GM18507 (cell line): ENCODE data around the gene TSEN54.
A peak's percentile ranks its signal among the peaks of the same experiment; 100 is the strongest.

Experiments used
- DNase-seq: peaks from one replicate; pipeline ENCODE4 v3.0.0; 2011; ENCODE audit warnings: low read depth; ENCODE audit not compliant: insufficient read length; ENCODE audit errors: extremely low spot score
- FAIRE-seq: peaks from 2 replicates; lab custom pipeline; 2011; peaks lifted over from hg19 to GRCh38; lab: Jason Lieb, UNC

TSEN54 gene

DNA sequence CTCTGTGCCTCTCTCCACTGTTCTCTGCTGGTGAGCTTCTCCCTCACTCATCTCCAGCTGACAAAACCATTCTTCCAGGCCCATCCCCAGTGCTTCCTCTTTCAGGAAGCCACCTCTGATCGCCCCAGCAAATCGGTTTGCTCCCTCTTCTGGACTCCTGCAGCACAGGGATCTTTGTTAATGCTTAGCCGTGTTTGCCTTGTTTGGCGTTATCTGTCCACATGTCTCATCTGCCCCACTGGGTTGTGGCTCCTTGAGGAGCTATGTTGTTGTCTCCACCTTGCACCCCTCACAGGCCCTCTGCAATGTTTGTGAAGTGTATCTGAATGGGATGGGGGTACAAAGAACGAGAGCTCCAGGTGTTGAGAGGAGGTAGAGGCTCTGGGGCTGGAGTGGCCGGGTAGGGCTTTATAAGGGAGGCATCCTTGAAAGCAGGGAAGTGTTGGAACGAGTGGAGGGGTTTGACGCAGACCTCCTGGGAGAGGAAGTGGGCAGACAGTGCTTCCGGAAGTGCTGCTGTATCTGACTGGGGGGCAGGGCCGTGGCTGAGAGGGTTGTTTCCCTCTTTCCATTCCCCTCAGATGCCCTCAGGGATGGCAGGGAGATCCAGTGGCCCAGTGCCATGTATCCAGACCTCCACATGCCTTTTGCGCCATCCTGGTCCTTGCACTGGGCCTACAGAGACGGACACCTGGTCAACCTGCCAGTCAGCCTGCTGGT, 28.8 kb upstream of the TSEN54 start:
- FAIRE-seq: peak; percentile 84
- peak; percentile 65 for DNase-seq

DNA sequence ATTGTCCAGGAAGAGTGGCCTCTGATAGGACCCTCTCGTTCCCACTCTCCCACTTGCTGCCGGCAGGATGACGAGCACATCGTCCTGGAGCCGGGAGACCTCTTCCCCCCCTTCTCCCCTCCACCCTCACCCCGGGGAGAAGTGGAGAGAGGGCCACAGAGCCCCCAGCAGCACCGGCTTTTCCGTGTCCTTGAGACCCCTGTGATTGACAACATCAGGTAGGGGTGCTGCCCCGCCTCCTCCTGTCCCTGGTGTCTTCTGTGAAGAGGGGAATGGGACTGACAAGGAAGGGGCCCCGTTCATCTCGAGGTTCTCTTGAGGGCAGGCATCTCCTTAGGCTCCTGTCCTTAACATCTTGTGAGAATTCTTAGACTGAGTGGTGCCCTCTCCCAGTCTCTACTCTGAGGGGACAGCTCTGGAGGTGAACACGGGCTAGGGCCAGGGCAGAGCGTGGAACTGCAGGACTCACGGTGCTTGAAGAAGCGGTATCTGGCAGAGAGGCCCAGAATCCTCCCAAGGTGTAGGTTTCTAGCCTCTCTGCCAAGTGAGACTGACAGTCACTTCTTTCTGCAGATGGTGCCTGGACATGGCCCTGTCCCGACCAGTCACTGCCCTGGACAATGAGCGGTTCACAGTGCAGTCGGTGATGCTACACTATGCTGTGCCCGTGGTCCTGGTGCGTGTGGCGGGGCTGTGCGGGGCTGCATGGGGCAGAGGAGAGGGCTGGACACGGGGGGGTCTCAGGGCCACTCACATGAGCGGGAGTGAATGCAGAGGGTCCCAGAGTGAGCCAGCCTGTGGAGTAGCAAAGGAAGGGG, 27.4 kb upstream of the TSEN54 start:
- DNase-seq (no peak), FAIRE-seq (no peak)

DNA sequence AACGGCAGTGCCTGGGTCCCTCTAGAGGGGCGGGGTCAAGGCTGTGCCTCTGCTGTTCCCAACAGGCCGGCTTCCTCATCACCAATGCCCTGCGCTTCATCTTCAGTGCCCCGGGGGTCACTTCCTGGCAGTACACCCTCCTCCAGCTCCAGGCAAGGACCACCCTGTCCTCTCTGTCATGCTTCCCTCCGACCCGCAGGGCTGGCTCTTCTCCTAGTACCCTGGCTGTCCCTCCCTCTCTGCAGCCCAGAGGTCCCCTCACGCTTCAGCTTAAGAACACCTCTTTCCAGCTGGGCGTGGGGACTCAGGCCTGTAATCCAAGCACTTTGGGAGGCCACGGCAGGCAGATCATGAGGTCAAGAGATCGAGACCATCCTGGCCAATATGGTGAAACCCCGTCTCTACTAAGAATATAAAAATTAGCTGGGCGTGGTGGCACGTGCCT, 26.8 kb upstream of the TSEN54 start:
- FAIRE-seq: no peak
- no peak for DNase-seq

DNA sequence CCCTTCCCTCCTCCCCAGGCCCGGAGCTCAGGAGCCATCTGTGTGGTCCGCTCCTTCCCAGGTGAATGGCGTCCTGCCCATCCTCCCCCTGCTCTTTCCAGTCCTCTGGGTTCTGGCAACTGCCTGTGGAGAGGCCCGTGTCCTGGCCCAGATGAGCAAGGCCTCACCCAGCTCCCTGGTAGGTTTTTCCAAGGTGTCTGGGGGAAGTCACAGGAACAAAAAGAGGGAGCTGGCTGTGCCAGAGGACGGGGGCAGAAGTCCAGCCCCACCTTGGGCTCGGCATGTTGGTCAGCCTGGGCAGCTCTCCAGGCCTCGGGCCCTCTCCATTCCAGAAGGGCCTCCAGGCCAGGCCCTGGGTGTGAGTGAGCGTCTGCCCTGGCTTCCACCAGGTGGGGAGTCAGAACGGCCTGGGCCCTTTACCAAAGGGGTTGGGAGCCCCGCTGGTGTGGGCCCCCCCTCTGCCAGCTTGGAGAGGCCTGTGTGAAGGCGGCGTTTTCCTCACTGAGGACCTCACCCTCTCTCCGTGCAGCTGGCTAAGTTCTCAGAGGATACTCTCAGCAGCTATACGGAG, 26.1 kb upstream of the TSEN54 start:
- DNase-seq (no peak), FAIRE-seq (no peak)

DNA sequence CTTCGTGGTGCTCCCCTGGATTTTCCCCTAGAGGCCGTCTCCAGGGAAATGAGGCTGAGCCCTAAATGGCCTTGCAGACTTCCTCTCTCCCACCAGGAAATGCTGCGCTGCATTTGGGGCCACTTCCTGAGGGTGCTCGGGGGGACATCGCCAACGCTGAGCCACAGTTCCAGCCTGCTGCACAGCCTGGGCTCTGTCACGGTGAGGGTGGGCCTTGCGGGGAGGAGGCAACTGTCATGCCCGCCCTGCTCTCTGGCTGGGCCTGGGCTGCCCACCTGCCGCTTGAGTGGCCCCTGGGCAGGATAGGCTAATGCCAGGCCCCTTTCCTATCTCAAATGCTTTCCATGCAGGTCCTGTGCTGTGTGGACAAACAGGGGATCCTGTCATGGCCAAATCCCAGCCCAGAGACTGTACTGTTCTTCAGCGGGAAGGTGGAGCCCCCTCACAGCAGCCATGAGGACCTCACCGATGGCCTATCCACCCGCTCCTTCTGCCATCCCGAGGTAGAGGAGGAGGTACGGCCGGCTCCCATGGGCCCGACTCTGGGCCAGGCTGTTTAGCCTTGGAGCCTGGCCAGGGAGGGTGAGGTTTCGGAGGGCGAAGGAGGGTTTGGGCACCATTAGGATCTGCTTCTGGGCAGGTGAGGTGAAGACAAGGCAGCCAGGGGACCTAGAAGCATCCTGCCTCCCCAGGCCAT, 25.2 kb upstream of the TSEN54 start:
- DNase-seq: no peak
- no peak for FAIRE-seq

DNA sequence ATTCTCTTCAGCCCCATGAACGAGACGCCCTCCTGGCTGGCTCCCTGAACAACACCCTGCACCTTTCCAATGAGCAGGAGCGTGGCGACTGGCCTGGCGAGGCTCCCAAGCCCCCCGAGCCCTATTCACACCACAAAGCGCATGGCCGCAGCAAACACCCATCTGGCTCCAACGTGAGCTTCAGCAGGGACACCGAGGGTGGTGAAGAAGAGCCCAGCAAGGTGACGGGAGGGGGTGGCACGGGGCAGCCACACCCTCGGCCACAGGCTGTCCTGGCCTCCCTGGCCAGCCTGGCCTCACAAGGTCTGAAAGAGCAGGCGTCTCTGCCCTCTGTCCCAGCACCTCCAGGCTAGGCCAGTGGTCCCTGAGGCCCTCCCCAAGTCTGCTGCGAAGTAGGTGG, 24.6 kb upstream of the TSEN54 start:
- DNase-seq (no peak), FAIRE-seq (no peak)

DNA sequence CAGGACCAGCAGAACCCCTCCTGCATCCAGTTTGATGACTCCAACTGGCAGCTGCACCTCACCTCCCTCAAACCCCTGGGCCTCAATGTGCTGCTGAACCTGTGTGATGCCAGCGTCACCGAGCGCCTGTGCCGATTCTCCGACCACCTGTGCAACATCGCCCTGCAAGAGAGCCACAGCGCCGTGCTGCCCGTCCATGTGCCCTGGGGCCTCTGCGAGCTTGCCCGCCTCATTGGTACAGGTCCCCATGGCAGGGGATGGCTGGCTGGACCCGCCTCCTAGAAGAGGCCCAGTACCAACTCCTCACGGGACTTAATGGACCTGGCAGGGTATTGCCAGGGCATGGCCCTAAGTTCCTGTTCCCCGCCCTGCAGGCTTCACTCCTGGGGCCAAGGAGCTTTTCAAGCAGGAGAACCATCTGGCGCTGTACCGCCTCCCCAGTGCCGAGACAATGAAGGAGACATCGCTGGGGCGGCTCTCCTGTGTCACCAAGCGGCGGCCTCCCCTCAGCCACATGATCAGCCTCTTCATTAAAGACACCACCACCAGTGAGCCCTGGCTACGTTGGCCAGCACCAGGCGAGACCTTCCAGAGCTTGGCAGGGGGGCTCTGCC, 23.7 kb upstream of the TSEN54 start:
- FAIRE-seq (no peak), DNase-seq (no peak)

DNA sequence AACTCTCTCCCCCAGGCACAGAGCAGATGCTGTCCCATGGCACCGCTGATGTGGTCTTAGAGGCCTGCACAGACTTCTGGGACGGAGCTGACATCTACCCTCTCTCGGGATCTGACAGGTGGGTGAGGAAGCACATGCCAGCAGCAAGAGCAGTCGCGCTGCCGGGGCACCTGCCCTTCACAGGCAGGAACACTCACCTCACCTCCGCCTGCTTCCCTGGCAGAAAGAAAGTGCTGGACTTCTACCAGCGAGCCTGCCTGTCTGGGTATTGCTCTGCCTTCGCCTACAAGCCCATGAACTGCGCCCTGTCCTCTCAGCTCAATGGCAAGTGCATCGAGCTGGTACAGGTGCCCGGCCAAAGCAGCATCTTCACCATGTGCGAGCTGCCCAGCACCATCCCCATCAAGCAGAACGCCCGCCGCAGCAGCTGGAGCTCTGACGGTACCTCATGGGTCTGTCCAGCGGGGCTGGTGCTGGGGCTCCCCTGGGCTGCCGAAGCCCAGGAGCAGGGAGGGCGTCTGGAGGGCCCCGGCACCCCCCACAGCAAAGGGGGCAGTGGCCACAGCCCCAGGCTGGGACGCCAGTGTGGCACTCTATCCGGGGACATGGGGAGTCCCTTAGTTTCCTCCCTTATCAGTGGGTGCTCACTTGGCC, 22.7 kb upstream of the TSEN54 start:
- DNase-seq (no peak), FAIRE-seq (no peak)

DNA sequence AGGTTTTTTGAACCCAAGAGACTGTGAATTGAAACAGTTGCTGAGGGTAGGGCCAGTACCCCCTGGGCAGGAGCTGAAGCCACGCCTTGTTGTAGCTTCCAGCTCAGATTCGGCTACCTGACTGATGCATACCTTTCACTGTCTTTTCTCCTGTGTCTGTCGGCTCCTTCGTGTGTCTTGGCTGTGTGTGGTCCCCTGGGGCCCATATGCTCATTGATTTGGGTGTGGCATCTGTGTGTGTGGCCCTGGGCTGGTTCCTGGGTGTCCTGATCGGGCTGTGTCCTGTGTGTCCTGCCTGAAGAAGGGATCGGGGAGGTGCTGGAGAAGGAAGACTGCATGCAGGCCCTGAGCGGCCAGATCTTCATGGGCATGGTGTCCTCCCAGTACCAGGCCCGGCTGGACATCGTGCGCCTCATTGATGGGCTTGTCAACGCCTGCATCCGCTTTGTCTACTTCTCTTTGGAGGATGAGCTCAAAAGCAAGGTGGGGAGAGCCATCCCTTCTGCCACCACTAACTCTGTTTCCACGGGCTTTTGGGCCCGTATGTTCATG, 21.9 kb upstream of the TSEN54 start:
- FAIRE-seq (no peak), DNase-seq (no peak)

DNA sequence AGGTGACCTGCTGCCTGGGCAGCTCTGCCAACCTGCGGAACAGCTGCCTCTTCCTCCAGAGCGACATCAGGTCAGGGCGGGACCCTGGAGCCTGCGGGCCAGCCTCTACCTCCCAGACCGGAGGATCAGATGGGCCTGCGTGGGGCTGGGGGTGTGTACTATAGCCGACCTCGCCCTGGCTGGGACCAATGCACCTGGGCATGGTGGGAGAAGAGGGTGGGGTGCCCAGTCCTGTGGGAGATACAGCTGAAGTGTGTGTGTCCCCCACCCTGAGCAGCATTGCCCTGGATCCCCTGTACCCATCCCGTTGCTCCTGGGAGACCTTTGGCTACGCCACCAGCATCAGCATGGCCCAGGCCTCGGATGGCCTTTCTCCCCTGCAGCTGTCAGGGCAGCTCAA, 20.3 kb upstream of the TSEN54 start:
- FAIRE-seq (no peak), DNase-seq (no peak)

DNA sequence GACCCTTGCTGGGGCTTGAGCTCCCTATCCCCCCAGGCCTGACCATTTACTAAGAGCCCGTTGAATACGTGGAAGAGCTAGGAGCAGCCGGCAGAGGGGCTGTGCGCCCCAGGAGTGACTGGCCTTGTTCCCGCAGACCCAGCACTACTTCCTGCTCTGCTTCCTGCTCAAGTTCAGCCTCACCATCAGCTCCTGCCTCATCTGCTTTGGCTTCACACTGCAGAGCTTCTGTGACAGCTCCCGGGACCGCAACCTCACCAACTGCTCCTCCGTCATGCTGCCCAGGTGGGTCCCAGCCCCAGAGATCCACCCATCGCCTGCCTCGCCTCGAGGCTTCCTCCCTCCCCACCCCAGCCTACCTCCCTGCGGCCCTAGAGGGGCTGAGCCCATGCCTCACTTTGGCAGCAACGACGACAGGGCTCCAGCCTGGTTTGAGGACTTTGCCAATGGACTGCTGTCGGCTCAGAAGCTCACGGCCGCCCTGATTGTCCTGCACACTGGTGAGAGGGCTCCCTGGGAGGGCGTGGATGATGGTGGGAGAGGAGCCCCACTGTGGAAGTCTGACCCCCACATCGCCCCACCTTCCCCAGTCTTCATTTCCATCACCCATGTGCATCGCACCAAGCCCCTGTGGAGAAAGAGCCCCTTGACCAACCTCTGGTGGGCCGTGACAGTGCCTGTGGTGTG, 18.1 kb upstream of the TSEN54 start:
- no peak for DNase-seq
- no peak for FAIRE-seq

DNA sequence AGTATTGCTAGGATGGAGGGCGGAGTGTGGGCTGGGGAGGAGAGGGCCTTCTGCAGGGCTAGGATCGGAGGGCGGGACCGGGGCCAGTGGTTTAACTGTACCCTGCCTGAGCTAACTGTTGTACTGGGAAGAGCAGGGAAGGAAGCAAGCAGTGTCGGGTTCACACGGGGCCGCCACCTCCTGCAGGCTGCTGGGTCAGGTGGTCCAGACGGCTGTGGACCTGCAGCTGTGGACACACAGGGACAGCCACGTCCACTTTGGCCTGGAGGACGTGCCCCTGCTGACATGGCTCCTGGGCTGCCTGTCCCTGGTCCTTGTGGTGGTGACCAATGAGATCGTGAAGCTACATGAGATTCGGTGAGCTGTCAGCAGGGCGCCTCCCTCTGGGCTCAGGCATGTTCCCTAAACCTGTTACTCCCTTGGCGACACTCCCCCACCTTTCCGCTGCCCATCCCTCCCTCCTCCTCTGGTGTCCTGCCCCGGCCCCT, 17.6 kb upstream of the TSEN54 start:
- FAIRE-seq (no peak), DNase-seq (no peak)

DNA sequence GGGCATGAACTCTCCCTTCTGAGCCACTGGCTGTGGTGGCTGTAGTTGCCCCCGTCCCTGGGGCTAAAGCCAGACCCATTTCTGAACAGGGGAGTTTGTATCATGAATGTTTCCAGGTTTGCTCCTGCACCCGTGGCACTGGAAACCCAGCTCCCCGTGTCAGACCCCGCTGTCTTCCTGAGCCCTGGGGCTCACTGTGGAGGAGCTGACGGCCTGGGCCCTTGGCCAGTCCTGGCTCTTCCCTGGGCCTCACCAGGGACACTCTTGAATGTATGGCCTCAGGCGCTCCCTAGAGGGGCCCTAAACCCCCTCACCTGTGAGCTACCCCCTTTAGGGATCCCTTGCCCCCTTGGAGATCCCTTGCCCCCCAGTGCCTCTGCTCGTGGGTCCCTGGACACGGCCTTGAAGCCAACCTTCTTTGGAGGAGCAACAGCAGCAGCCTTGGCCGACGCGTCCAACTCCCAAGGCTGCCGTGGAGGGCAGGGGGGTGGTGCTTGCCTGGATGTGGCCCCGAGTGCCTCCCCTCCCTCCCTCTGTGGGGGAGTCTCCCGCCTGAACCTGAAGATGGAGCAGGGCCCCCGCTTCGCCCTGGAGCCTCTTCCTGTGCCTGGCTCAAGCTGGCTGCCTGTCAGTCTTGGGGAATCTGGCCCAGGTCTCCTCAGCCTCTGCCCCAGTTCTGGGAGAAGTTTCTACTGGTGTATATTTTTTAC, 16.9 kb upstream of the TSEN54 start:
- FAIRE-seq: no peak
- DNase-seq: no peak

DNA sequence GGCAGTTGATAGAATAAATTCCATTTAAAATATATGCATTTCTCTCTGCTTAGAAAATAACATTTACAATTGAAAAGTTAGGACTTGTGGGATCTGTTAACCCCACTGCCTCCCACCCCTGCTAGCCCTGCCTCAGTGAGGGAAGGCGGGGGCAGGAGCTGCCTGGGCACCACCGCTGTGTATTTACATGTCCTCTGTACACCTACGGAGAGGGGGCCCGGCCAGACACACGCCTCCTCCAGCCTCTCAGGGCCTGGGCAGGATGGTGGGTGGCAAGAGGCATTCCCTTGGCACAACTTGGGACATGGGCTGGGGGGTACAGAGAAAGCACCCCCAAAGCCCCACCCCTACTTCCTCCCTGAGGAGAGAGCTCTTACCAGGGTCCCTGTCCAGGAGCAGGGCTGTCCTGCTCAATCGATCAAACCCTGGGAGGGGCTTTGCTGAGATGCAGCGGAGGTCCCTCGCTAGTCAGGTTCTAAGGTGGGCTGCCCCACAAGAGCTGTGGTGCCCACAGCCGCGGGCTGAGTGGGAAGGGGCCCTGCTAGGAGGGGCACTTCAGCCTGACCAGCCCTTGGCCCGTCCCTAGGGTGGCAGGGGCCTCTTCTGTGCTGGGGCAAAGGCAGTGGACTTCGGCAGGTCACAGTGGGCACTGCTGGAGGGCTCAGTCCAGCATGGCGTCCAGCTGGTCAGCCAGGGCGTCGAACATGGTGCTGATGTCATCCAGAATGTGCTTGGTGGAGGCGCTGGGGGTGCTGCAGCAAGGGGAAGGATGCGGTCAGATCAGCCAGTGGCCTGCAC, 15.7 kb upstream of the TSEN54 start:
- FAIRE-seq: no peak

DNA sequence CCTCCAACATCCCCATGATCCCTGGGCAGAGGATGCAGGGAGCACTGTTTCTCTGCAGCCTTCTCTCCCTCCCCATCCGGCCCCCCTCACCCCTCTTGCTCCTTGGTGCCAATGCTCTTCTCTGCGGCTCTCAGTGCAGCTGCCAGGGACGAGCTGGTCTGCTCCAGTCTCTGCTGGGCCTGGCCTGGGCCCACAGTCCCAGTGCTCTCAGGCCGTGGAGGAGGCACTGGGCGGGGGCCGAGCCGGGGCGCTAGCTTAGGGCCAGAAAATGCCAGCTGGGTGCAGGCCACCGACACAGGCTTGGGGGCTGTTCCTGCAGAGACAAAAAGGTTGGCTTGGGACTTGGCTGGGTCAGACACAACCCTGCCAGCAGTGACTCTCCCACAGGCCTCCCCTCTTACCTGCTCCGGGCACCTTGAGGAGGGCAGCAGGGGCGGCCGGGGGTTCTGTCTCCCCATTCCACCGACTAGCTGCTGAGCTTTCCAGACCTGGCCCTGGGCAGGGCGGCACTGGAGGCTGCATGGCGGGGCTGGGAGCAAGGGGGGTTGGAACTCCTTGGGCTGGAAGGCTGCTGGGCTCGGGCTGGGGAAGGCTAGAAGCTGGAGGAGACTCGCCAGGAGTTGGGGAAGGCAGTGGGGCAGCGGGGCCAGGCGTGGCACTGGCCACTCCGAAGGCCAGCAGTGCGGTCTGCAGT, 14.8 kb upstream of the TSEN54 start:
- no peak for DNase-seq

More for the DNA sequence above, 15.7 kb upstream of the TSEN54 start:
- no peak for DNase-seq

DNA sequence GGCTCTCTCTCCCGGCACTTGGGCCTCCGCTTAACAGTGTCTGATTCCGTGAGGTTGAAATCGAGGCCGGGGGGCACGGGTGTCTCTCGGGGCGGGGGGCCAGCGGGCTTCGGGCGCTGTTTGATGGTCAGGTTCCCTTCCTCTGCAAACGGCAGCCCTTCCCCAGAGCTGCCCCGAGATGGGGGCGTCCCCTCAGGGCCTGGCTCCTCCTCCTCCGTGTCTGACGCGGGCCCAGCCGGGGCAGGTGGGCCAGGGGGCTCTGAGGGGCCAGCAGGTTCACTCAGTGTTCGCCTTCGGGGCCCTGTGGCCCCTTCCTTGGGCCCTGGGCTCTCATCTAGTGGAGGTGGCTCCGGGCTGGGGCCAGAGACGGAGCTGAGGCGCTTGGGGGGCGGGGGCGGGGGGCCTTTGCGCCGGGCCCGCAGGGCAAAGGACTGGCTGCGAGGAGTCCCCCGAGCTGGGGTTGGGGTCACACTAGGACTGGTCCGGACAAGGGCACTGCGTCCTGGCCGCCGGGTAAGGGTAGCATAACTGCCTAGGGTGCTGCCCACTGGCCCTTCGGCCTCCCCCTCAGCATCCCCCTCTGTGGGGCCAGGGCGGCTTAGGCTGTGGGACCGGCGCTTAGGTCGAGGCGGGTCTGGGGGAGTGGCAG, 14.1 kb upstream of the TSEN54 start:
- FAIRE-seq: no peak
- DNase-seq: no peak

More for the DNA sequence above, 14.8 kb upstream of the TSEN54 start:
- FAIRE-seq: no peak
